ENCODE results near the gene ALDH3B1. TPM values are rescaled to one million over a fixed set of nuclear protein-coding genes. Genes with fewer than 3 reads are reported as not detected.

Gene ALDH3B1
- polyA plus RNA-seq, 1 experiment: 24.0 TPM

DNA sequence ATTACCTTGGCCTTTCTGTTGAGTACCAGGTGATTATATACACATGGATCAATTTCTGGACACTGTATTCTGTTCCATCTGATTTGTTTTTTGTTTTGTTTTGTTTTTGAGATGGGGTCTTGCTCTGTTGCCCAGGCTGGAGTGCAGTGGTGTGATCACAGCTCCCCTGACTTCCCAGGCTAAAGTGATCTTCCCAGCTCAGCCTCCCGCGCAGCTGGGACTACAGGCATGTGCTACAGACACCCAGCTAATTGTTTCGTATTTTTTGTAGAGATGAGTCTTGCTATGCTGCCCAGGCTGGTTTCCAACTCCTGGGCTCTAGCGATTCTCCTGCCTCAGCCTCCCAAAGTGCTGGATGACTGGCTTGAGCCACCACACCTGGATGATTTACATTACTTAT lies 47.7 kb downstream of the ALDH3B1 start:
- ChIA-PET POLR2A (no interaction called here), CTCF (no interaction called here)
- no peaks in the 10 kb centered on the region for H3K9me3 ChIP-seq (ENCODE audit: control insufficient read depth, insufficient read depth, low read length)
- no peaks in the 10 kb centered on the region for H3K27me3 ChIP-seq (ENCODE audit: control insufficient read depth, insufficient read depth, low read length)
- TF ChIP-seq, protein P1, sequence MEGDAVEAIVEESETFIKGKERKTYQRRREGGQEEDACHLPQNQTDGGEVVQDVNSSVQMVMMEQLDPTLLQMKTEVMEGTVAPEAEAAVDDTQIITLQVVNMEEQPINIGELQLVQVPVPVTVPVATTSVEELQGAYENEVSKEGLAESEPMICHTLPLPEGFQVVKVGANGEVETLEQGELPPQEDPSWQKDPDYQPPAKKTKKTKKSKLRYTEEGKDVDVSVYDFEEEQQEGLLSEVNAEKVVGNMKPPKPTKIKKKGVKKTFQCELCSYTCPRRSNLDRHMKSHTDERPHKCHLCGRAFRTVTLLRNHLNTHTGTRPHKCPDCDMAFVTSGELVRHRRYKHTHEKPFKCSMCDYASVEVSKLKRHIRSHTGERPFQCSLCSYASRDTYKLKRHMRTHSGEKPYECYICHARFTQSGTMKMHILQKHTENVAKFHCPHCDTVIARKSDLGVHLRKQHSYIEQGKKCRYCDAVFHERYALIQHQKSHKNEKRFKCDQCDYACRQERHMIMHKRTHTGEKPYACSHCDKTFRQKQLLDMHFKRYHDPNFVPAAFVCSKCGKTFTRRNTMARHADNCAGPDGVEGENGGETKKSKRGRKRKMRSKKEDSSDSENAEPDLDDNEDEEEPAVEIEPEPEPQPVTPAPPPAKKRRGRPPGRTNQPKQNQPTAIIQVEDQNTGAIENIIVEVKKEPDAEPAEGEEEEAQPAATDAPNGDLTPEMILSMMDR (IDR thresholded peaks at IDR 0.05; ENCODE audit: low read depth, low read length): no peak
- H3K27ac ChIP-seq (ENCODE audit: low read depth, low read length): no peak overlapping the region
- DNase-seq (ENCODE audit: low read depth, low spot score): no peak
- H3K4me3 ChIP-seq (ENCODE audit: low read depth, low read length): no peak overlapping the region

DNA sequence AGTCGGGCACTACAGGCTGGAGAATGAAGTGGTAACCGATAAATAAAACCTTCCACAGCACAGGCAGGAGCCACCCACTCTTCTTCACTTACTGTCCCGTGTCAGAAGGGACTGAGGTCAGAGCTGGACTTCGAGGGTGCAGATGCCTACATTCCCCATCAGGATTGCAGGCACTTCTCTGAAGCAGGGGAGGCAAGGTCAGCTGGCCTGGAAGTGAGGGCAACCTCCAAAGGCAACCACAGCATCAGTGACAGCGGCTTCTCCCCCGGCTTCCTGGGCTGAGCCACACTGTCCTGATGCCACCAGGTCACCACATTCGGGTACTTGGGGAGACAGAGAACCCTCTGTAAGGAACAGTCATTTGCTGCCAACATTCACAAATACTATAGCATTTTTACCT lies 51.4 kb downstream of the ALDH3B1 start:
- Histone ChIP-seq H3K27me3 (ENCODE audit: control insufficient read depth, insufficient read depth, low read length) (no peaks in the 10 kb centered on the region), H3K4me3 (ENCODE audit: low read depth, low read length) (no peak overlapping the region), H3K27ac (ENCODE audit: low read depth, low read length) (no peak overlapping the region), H3K9me3 (ENCODE audit: control insufficient read depth, insufficient read depth, low read length) (no peaks in the 10 kb centered on the region)
- POLR2A ChIA-PET: no interaction called here
- DNase-seq (ENCODE audit: low read depth, low spot score): no peak
- TF ChIP-seq, protein P1 (IDR thresholded peaks at IDR 0.05; ENCODE audit: low read depth, low read length): no peak
- CTCF ChIA-PET: no interaction called here

DNA sequence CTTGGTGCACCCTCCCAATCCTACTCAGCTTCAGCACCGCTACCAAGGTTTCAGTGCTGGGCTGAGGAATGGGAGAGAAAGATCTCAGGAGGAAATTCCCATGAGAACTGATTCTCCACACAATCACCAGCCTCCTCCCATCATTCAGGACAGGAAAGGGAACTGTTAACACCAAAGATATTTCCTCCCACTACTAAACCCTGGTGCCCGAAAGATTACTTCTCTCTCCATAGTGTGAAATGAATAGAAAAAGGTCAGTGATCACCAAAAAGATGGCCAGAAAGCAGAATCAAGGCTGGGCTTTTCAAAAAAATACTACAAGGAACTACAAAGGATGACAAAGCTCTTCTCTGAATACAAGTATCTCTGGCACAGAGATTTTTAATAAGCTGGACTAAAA lies 54.8 kb downstream of the ALDH3B1 start:
- Histone ChIP-seq H3K27ac (ENCODE audit: low read depth, low read length) (no peak overlapping the region), H3K27me3 (ENCODE audit: control insufficient read depth, insufficient read depth, low read length) (no peaks in the 10 kb centered on the region), H3K9me3 (ENCODE audit: control insufficient read depth, insufficient read depth, low read length) (no peaks in the 10 kb centered on the region), H3K4me3 (ENCODE audit: low read depth, low read length) (no peak overlapping the region)
- DNase-seq (ENCODE audit: low read depth, low spot score): no peak
- ChIA-PET POLR2A (interaction anchor here (1.0 kb wide), 1 partner anchor 21 kb away, joined by 4 read pairs; no protein-coding TSS in a partner anchor), CTCF (no interaction called here)
- TF ChIP-seq, protein P1 (IDR thresholded peaks at IDR 0.05; ENCODE audit: low read depth, low read length): no peak

DNA sequence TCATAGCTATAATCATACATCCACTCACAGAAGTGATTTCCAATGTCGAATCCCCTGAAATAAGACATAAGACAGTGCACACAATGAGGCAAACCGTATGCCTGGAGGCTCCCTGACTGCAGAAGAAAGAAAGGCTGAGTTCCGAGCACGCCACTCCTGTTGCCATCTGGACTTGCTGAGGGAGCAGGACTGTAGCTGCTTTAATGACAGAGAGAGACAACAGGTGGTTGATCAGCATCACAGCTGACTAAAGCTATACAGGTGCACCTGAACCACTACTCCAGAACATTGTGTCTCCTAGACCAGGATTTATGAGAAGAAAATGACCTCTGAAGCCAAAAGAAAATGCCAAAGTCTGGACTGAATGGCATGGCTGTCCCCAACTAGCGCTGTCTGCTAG lies 55.7 kb downstream of the ALDH3B1 start:
- POLR2A ChIA-PET: no interaction called here

DNA sequence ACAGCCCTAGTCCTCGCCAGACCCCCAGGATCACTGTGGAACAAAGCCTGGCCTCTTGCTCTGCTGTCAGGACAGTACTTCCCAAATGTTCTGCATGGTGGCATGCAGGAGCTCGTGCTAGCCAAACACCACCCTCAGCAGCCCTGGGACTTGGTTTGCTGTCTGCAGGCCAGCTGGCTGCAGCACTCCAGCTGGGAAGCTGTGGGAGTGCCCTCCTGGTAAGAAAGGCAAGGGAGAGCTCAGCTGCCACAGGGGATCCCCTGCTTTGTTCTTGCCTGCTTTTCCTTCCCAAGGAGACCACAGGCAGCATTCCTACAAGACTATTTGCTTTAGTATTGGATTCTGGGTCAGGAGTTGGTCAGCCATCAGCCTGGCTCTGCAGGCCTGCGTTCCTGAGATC lies 56.6 kb downstream of the ALDH3B1 start:
- DNase-seq (ENCODE audit: low read depth, low spot score): no peak
- no peaks in the 10 kb centered on the region for H3K9me3 ChIP-seq (ENCODE audit: control insufficient read depth, insufficient read depth, low read length)
- no peak overlapping the region for H3K27ac ChIP-seq (ENCODE audit: low read depth, low read length)
- no peak overlapping the region for H3K4me3 ChIP-seq (ENCODE audit: low read depth, low read length)
- H3K27me3 ChIP-seq (ENCODE audit: control insufficient read depth, insufficient read depth, low read length): no peaks in the 10 kb centered on the region
- TF ChIP-seq, protein P1 (IDR thresholded peaks at IDR 0.05; ENCODE audit: low read depth, low read length): no peak
- POLR2A ChIA-PET: no interaction called here
- CTCF ChIA-PET: no interaction called here

More for the DNA sequence above, 55.7 kb downstream of the ALDH3B1 start:
- CTCF ChIA-PET: no interaction called here
- no peak overlapping the region for H3K4me3 ChIP-seq (ENCODE audit: low read depth, low read length)
- no peaks in the 10 kb centered on the region for H3K9me3 ChIP-seq (ENCODE audit: control insufficient read depth, insufficient read depth, low read length)
- no peak overlapping the region for H3K27ac ChIP-seq (ENCODE audit: low read depth, low read length)
- no peak for DNase-seq (ENCODE audit: low read depth, low spot score)
- TF ChIP-seq, protein P1 (IDR thresholded peaks at IDR 0.05; ENCODE audit: low read depth, low read length): no peak
- no peaks in the 10 kb centered on the region for H3K27me3 ChIP-seq (ENCODE audit: control insufficient read depth, insufficient read depth, low read length)
